NCI-H526 treated with DMSO at 0.1 percent for 48 hours (cell line): ENCODE data around the gene PUS7L.
"Not testable (repeated sequence)": the region's sequence is repeated elsewhere in the genome, so short reads cannot be mapped to it uniquely, and the experiment has no call there.

Source experiments
- DNase-seq: peaks from one replicate; lab custom pipeline; 2025; lab: John Stamatoyannopoulos, UW

PUS7L gene

DNA sequence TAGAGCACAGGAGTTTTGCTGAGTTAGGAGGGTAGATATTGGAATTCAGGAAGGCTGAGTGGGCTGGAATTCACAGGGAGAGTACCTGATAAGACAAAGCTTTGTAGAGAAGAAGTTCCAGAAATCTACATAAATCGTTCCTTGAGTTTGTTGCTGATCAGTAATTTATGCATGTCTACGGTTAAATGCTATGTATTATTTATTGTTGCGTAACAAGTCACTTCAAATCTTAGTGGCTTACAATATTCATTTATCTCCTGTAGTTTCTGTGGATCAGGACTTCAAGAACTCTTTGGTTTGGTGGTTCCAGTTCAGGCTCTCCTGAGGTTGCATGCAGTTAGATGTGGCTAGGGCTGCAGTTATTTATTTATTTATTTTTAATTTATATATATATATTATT is 7.8 kb downstream of the PUS7L start:
- no peak for DNase-seq

DNA sequence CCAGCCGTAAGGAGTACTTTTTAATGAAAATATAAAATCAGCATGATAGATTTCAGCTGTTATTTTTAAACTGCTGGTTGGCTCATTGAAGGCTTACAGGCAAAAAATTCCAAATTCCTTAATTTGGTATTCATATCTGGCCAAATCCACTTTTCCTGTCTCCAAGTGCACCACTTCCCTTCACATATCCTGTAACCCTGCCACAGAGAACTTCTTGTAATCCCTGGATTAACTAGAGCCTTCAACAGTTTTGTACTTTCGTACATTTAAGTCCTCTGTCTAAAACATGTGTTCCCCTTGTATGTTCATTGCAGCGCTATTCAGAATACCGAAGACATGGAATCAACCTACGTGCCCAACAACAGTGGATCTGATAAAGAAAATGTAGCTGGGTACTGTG is 9.6 kb downstream of the PUS7L start:
- DNase-seq, result no peak

- DNase-seq, result no peak
Measured at GRCh38 chr12:43744826-43745225, 13.8 kb downstream of the PUS7L start.

- no peak for DNase-seq
Measured at GRCh38 chr12:43742106-43742505, 16.5 kb downstream of the PUS7L start.

GRCh38 chr12:43740511-43741100 is 18.0 kb downstream of the PUS7L start:
- no peak for DNase-seq

GRCh38 chr12:43737646-43738045 is 20.9 kb downstream of the PUS7L start:
- DNase-seq, result no peak

- DNase-seq, result no peak
Measured at GRCh38 chr12:43736927-43737440, 21.6 kb downstream of the PUS7L start.

DNA sequence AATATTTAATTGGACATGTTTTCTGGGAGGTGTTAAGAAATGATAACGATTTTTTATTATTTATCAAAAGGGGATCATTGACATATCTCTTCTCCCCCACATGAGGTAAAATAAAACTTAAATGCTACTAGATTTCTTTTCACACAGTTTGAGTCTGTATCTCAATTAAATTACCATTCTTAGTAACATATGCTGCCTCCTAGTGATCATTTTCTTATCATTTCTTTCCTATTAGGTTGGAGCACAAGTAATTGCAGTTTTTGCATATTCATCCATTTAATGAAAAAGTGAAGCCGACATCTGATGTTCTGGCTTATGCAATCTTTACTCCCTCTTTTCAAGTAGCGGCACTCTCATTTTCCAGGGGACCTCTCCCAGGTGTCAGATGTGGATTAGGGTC is 24.9 kb downstream of the PUS7L start:
- DNase-seq, result no peak

- DNase-seq, result no peak
Measured at GRCh38 chr12:43730283-43730682, 28.3 kb downstream of the PUS7L start.

GRCh38 chr12:43728698-43729097 is 29.9 kb downstream of the PUS7L start:
- no peak for DNase-seq

GRCh38 chr12:43728117-43728516 is 30.5 kb downstream of the PUS7L start:
- no peak for DNase-seq

DNA sequence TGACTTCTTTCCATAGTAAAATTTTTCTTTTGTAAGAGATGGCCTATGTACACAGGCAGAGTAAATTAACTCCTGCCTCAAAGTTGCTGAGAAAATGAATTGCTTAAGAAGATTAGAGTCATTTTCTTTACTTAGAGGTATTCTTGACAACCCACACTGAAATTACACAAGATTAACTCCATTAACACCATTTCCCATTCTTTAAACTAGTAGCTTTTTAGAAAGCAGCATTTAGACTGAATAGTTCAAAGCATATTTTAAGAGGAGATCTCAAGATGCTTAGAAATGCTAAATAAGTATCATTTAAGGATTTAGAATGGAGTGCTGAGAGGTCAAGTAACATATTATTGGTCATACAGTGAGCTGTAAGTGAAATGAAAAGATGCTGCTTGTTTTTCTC is 35.5 kb downstream of the PUS7L start:
- no peak for DNase-seq

- no peak for DNase-seq
Measured at GRCh38 chr12:43722621-43723020, 36.0 kb downstream of the PUS7L start.

DNA sequence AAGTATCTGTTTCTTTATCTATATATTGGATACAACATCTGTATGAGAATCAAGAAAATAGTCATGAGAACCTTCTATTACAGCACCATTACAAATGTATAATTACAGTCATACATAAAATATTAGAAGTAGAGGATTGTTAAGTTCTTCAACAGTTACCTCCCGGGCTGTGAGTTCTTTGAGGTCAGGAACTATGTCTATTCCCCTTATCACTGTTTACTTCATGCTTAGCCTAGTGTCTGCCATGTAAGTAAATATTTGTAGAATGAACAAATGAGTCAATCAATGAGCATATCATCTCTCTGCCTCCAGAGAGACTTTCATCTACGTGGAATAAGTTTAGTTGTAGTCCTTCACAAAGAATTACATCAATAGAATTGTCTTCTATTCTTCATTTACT is 47.2 kb downstream of the PUS7L start:
- DNase-seq, result no peak

- DNase-seq, result not testable (repeated sequence)
Measured at GRCh38 chr12:43703772-43704171, 54.8 kb downstream of the PUS7L start.

GRCh38 chr12:43701194-43701593 is 57.4 kb downstream of the PUS7L start:
- not testable (repeated sequence) for DNase-seq

DNA sequence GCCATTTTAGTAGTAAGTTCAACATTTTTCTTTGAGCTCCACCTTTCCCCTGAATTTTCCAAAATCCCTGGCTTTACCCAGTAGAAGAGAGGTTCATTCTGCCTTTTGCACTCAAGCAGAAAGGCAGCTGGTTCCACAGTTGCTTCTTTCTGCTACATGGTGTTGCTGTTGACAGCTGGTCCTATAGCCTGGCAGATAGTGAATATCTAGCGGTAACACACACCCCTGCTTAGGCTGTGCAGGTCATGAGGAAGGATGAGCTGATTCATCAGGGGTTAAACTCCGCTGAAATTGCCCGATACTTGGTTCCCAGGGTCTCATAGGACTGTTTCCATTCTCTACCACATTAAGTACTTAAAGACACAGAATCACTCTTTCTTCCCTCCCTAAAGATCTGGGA is 62.4 kb downstream of the PUS7L start:
- DNase-seq, result no peak

DNA sequence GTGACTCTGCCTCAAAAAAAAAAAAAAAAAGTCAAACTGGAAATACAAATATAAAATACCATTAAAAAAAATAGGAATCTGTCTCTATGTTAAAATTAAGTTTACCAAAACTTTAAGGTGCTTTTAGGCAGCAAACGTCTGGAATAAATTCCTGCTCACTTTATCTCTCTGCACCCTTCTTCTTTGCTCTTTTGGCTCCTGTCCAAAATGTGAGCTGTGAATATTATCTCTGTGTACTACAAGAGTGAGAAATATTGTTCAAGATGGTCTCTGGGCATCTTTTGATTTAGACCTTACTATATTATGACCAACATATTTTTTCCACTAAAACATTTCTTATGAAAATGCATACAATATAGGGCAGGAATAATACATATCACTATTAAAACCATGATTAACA is 63.7 kb downstream of the PUS7L start:
- no peak for DNase-seq

DNA sequence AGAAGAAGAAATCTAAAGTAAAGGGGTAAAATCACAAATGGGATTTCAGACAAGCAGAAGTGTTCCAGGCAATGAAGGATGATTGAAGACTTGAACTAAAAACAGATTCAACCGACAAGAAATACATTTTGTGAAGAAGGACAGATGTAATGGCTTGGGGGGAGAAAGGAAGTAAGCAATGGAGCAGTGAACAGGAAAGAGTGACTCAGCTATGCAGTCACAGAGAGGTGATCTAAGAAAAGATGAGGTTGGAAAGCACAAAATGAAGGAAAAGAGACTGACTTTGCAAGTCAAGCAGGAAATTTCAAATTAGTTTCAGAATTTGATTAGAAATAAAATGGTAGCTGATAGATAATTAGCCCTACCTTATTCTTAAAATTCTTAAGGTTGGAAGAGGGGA is 66.5 kb downstream of the PUS7L start:
- no peak for DNase-seq

DNA sequence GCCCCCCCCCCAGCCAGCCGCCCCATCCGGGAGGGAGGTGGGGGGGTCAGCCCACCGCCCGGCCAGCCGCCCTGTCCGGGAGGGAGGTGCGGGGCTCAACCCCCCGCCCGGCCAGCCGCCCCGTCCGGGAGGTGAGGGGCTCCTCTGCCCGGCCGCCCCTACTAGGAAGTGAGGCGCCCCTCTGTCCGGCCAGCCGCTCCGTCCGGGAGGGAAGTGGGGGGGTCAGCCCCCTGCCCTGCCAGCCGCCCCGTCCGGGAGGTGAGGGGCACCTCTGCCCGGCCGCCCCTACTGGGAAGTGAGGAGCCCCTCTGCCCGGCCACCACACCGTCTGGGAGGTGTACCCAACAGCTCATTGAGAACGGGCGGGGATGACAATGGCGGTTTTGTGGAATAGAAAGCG is 73.1 kb downstream of the PUS7L start:
- not testable (repeated sequence) for DNase-seq

DNA sequence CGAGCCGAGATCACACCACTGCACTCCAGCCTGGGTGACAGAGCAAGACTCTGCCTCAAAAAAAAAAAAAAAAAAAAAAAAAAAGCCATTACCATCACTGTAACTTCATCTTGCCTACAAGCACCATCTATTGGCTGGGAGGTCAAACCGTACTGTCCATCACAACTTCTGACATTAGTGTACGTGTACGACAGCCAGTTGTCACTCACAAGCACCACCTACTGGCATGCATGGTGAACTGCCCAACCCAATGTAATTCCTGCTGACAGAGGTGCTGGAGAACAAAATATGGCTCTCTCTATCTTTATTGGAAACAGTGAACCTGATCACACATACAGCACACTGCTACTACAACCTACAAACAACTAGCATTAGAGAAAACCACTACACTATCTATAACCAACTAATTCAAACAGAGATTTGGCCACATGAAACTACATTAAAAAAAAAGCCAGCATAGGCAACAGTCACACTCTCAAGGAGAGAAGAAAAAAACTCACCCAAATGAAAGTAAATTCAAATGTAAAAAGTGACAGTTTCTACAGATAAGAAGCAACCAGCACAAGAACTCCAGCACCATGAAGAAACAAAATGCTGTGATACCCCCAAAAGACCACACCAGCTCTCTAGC is 82.3 kb downstream of the PUS7L start:
- no peak for DNase-seq

- DNase-seq, result no peak
Measured at GRCh38 chr12:43675048-43675904, 83.3 kb downstream of the PUS7L start.

GRCh38 chr12:43669373-43669772 is 89.2 kb downstream of the PUS7L start:
- no peak for DNase-seq
